HG02943 (cell line): ENCODE results near the gene SOX4.
A peak's percentile ranks its signal among the peaks of the same experiment; 100 is the strongest.

Source experiments
- ATAC-seq: cut with Tn5 transposase; IDR thresholded peaks from one replicate; pipeline ENCODE4 v1.9.1; 2021; ENCODE audit warnings: mild to moderate bottlenecking, low read depth, moderate library complexity; ENCODE audit not compliant: unreplicated experiment

The SOX4 gene

DNA sequence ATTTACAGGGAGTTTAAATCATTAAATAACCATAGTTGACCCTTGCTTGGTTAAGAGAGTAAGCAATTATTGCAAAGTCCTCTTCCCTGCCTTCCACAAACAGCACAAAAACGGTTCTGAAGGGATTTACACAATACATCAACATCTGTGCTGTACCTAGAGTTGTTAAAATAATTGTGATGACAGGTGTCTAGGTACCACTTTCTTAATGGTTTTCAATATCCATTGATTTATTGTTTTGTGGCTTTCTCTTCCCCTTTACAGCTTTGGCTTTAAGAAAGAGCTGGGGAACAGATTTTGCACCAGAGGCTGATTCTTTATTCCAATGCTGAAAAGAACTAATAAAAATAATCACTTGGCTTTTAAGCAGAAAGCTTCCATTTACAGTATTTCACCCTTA is 598 bp upstream of the SOX4 start:
- no peak for ATAC-seq

DNA sequence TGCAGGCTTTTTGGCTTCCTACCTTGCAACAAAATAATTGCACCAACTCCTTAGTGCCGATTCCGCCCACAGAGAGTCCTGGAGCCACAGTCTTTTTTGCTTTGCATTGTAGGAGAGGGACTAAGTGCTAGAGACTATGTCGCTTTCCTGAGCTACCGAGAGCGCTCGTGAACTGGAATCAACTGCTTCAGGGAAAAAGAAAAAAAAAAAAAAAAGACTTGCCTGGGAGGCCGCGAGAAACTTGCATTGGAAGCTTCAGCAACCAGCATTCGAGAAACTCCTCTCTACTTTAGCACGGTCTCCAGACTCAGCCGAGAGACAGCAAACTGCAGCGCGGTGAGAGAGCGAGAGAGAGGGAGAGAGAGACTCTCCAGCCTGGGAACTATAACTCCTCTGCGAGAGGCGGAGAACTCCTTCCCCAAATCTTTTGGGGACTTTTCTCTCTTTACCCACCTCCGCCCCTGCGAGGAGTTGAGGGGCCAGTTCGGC is 420 bp downstream of the SOX4 start:
- peak; percentile 10 for ATAC-seq

DNA sequence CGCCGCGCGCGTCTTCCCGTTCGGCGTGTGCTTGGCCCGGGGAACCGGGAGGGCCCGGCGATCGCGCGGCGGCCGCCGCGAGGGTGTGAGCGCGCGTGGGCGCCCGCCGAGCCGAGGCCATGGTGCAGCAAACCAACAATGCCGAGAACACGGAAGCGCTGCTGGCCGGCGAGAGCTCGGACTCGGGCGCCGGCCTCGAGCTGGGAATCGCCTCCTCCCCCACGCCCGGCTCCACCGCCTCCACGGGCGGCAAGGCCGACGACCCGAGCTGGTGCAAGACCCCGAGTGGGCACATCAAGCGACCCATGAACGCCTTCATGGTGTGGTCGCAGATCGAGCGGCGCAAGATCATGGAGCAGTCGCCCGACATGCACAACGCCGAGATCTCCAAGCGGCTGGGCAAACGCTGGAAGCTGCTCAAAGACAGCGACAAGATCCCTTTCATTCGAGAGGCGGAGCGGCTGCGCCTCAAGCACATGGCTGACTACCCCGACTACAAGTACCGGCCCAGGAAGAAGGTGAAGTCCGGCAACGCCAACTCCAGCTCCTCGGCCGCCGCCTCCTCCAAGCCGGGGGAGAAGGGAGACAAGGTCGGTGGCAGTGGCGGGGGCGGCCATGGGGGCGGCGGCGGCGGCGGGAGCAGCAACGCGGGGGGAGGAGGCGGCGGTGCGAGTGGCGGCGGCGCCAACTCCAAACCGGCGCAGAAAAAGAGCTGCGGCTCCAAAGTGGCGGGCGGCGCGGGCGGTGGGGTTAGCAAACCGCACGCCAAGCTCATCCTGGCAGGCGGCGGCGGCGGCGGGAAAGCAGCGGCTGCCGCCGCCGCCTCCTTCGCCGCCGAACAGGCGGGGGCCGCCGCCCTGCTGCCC is 1.1 kb downstream of the SOX4 start:
- ATAC-seq = peak; percentile 19

DNA sequence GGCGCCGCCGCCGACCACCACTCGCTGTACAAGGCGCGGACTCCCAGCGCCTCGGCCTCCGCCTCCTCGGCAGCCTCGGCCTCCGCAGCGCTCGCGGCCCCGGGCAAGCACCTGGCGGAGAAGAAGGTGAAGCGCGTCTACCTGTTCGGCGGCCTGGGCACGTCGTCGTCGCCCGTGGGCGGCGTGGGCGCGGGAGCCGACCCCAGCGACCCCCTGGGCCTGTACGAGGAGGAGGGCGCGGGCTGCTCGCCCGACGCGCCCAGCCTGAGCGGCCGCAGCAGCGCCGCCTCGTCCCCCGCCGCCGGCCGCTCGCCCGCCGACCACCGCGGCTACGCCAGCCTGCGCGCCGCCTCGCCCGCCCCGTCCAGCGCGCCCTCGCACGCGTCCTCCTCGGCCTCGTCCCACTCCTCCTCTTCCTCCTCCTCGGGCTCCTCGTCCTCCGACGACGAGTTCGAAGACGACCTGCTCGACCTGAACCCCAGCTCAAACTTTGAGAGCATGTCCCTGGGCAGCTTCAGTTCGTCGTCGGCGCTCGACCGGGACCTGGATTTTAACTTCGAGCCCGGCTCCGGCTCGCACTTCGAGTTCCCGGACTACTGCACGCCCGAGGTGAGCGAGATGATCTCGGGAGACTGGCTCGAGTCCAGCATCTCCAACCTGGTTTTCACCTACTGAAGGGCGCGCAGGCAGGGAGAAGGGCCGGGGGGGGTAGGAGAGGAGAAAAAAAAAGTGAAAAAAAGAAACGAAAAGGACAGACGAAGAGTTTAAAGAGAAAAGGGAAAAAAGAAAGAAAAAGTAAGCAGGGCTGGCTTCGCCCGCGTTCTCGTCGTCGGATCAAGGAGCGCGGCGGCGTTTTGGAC is 2.0 kb downstream of the SOX4 start:
- ATAC-seq = no peak

DNA sequence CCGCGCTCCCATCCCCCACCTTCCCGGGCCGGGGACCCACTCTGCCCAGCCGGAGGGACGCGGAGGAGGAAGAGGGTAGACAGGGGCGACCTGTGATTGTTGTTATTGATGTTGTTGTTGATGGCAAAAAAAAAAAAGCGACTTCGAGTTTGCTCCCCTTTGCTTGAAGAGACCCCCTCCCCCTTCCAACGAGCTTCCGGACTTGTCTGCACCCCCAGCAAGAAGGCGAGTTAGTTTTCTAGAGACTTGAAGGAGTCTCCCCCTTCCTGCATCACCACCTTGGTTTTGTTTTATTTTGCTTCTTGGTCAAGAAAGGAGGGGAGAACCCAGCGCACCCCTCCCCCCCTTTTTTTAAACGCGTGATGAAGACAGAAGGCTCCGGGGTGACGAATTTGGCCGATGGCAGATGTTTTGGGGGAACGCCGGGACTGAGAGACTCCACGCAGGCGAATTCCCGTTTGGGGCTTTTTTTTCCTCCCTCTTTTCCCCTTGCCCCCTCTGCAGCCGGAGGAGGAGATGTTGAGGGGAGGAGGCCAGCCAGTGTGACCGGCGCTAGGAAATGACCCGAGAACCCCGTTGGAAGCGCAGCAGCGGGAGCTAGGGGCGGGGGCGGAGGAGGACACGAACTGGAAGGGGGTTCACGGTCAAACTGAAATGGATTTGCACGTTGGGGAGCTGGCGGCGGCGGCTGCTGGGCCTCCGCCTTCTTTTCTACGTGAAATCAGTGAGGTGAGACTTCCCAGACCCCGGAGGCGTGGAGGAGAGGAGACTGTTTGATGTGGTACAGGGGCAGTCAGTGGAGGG is 2.8 kb downstream of the SOX4 start:
- ATAC-seq = no peak

DNA sequence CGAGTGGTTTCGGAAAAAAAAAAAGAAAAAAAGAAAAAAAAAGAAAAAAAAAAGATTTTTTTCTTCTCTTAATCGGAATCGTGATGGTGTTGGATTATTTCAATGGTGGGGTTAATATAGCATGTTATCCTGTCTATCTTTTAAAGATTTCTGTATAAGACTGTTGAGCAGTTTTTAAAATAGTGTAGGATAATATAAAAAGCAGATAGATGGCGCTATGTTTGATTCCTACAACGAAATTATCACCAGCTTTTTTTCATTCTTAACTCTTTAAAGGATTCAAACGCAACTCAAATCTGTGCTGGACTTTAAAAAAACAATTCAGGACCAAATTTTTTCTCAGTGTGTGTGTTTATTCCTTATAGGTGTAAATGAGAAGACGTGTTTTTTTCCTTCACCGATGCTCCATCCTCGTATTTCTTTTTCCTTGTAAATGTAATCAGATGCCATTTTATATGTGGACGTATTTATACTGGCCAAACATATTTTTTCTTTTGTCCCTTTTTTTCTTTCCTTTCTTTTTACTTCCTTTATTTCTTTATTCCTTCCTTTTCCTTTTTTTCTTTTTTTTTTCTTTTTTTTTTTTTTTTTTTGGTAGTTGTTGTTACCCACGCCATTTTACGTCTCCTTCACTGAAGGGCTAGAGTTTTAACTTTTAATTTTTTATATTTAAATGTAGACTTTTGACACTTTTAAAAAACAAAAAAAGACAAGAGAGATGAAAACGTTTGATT is 3.6 kb downstream of the SOX4 start:
- no peak for ATAC-seq

DNA sequence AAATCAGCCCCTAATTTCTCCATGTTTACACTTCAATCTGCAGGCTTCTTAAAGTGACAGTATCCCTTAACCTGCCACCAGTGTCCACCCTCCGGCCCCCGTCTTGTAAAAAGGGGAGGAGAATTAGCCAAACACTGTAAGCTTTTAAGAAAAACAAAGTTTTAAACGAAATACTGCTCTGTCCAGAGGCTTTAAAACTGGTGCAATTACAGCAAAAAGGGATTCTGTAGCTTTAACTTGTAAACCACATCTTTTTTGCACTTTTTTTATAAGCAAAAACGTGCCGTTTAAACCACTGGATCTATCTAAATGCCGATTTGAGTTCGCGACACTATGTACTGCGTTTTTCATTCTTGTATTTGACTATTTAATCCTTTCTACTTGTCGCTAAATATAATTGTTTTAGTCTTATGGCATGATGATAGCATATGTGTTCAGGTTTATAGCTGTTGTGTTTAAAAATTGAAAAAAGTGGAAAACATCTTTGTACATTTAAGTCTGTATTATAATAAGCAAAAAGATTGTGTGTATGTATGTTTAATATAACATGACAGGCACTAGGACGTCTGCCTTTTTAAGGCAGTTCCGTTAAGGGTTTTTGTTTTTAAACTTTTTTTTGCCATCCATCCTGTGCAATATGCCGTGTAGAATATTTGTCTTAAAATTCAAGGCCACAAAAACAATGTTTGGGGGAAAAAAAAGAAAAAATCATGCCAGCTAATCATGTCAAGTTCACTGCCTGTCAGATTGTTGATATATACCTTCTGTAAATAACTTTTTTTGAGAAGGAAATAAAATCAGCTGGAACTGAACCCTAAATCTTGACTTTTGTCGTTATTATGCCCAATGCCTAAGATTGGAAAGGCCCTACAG is 4.5 kb downstream of the SOX4 start:
- no peak for ATAC-seq

DNA sequence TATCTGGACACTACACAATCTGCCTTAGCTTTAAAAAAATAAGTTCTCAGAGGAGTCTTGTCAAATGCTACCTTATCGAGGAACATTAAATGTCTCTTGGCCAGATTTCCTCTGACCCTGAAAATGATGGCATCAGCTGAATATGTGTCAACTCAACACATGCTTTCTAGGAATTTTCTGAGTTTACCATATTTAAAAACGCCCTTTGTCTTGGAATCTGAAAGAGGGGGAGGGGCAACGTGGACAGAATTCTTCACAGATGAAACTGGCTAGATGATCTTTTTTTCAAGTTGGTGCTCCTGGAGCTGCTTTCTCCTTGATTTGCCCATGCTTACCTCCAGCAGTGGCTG is 5.1 kb downstream of the SOX4 start:
- no peak for ATAC-seq

DNA sequence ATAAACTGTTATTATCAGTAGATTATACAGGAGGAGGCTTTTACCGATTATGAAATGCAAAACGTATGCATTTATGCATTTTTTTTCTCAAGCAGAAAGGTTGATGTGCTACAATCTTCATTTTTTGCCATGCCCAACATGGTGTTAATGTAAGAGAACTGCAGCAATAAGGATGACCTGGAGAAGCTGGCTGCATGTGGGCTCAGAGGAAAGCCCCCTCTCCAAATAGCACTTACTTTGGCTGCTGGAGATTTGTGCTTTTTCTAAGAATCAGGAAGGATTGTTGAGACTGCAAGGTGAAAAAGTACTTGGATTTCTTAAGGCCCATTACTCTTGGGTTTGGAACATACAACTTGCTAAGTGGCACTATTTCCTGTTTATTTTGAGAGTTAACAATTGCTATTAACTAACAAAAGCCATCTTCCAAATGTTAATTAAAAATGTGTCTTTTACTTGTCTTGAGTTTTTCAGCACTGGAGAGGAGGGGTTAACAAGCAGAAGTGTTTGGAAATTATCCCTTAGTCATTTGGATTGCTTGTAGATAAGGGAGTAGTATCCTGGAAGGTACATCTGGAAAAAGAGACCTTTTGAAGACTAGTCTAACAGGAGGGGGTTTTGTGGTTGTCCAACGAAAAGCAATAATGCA is 5.6 kb downstream of the SOX4 start:
- ATAC-seq = no peak

DNA sequence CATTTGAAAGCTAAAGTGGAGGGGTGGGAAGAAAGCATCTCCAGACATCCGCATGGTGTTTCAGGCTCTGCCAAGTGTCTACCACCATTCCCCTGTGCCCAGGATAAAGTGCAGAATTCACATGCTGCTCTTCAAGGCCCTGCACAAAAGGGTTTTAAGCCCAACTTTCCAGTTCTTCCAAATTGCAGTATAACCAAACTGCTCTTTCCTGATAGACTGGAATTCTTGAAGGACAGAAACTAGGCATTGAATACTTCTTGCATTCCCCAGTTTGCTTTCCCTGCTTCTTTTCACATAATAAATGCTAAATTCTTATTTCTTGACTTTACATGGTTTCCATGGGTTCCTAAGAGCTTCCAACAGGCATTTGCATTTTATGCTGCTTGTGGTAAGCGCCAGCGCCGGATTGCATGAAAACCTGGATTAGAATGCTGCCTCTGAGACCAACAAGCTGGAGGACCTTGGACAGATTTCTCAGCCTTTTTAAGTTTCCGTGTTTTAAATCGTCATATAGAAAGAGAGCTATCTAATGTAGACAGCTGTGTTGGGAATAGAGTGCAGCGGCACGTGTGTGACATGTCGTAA is 7.9 kb downstream of the SOX4 start:
- ATAC-seq = no peak

DNA sequence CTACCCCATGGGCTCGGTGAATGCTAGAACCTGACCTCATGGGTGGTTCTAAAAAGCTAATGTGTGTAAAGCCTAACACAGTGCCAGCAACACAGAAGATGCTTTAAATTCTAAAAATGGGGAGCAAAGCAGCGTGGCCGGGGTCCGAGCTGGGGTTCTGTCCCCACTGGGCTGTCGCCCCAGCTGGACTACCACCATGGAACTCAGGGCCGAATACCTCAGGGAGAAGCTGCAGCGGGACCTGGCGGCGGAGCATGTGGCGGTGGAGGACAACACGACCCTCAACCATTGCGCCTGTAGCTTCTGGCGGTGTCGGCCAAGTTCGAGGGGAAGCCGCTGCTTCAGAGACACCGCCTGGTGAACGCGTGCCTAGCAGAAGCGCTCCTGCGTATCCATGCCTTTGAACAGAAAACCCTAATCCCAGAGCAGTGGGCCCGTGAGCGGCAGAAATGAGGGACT is 8.4 kb downstream of the SOX4 start:
- ATAC-seq = no peak

DNA sequence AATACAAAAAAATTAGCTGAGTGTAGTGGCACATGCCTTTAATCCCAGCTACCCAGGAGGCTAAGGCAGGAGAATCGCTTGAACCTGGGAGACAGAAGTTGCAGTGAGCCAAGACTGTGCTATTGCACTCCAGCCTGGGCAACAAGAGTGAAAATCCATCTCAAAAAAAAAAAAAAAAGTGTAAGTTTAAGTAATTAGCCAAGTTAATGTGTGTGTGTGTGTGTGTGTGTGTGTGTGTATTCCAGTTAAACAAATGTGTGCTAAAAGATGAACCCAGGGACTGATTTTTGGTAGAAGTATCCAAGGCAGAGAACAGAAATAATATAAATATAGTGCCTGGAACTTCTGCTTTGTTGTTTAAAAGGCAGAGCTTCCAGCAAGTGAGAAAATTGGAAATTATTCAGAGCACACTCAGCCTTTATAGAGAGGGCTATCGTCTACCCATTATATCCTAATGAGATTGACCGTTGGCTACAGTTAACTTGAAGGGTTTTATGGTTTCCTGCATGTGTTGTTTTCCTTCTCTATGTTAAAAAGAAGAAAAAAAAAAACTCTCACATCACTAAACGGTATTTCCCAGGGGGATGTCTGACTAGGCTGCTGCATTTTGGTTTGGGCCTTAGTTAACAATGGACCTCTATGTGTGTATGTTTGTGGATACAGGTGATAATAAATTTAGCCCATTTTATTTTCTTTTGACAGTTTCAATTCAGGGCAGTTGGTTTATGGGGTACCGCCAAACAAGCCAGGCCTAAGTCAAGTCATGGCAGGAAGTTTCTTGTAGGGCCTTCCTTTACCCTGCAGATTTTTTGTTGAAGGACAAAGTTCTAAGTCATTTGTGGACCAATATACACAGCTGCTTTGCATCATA is 9.8 kb downstream of the SOX4 start:
- no peak for ATAC-seq

DNA sequence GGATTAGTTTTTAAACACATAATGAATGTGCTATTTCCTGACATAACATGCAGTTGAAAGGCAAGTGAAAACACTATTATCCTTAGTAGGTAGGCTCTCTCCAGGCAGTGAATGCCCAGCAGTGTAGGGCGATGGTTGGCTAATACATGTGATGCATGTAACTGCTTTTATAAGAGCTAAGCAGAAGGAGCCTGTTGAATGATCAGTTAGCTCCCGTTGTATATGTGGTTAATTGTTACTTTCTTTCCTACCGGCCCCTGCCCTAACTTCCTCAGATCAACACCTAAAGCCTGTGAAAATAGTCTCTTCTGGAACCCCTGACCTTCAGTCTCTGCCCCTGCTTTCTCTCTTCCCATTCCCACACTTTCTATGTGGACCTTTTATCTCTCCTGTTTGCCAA is 10.5 kb downstream of the SOX4 start:
- no peak for ATAC-seq

DNA sequence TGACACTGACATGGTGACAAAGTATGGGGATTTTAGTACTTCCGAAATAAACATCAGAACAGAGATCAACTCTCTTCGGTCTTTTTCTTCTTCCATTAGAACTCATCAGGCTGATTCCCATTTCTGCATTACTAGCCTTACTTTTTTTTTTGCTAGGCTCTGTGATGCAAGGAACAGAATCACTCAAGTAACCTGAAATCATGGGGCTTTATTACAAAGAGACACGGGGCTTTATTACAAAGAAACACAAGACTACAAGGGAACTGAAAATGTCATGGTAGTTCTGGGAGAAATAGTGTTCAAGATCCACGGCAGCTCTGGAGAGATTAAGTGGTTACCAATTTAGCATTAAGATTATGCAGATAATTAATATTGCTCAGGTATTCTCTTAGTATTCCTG is 11.6 kb downstream of the SOX4 start:
- ATAC-seq = no peak

DNA sequence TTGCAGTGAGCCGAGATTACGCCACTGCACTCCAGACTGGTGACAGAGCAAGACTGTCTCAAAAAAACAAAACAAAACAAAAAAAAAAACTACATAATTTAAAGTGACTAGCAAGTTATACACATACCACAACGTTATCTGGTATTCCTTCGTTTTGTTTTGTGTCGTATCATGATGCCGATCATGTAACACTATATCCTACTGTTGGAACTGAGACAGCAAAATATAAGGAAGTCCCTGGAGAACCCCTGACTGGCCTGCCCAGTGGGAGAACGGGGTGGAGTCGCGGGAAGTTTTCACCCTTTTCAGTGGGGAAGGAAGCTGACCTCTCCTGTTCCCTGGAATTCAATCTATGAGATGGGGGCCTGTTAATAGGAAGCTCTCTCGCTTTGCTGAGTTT is 15.1 kb downstream of the SOX4 start:
- ATAC-seq = no peak

DNA sequence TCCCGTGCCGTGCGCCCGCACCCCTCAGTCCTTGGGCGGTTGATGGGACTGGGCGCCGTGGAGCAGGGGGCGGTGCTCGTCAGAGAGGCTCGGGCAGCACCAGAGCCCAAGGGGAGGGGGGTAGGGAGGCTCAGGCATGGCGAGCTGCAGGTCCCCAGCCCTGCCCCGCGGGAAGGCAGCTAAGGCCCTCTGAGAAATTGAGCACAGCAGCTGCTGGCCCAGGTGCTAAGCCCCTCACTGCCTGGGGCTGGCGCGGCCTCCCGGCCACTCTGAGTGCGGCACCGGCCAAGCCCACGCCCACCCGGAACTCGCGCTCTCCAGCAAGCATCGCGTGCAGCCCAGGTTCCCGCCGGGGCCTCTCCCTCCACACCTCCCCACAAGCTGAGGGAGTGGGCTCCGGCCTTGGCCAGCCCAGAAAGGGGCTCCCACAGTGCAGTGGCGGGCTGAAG is 16.4 kb downstream of the SOX4 start:
- no peak for ATAC-seq

DNA sequence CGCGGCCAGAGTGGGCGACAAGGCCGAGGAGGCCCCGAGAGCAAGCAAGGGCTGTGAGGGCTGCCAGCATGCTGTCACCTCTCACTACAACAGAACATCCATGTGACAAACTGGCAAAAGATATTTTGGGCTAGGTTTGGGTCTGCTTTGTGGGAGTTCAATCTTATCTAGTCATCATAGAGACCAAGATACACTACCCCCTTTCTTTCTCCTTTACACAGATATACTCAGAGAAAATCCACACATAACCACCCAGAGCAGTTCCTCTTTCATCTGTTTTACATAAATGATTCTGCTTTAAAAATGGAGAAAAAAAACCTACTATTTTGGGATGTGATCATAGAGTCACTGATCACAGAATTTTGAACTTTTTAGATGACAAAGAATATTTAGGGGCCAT is 16.8 kb downstream of the SOX4 start:
- ATAC-seq = no peak
